ENCODE results near the gene HYKK. TPM values are rescaled to one million over a fixed set of nuclear protein-coding genes. Genes with fewer than 3 reads are reported as not detected.

The HYKK gene
- total and polyA plus RNA-seq, 10 of the 15 experiments (the other 5 are each of a cell fraction or from before 2014, with no cell fraction given), result 0.15 to 0.98 (median 0.49) TPM

GRCh38 chr15:78461171-78461888, 46.0 kb upstream of the HYKK start:
- no peaks in the 10 kb centered on the region for H3K27me3 ChIP-seq (replicated peaks in 1 of 2; ENCODE audit: control insufficient read depth in 2 of 2, insufficient read depth in 2 of 2, low read length in 1 of 2)
- TF ChIP-seq SUZ12 (IDR thresholded peaks at IDR 0.05; ENCODE audit: unreplicated experiment) (no peak), ASH2L (IDR thresholded peaks at IDR 0.05; ENCODE audit: borderline replicate concordance, low read depth) (no peak), WRNIP1 (IDR thresholded peaks at IDR 0.05; ENCODE audit: borderline replicate concordance, low read depth, low read length) (no peak), NBN (IDR thresholded peaks at IDR 0.05) (no peak), E2F4 (IDR thresholded peaks at IDR 0.05; ENCODE audit: low read depth, low read length) (no peak), BCL3 (IDR thresholded peaks at IDR 0.05; ENCODE audit: borderline replicate concordance, insufficient read depth, low read depth, low read length, poor library complexity, severe bottlenecking) (no peak), RAD51 (IDR thresholded peaks at IDR 0.05) (no peak), TCF12 (IDR thresholded peaks at IDR 0.05; ENCODE audit: low read depth, low read length) (no peak), NR2C2 (IDR thresholded peaks at IDR 0.05; ENCODE audit: borderline replicate concordance, control insufficient read depth, insufficient read length, low read depth) (no peak), MTA2 (IDR thresholded peaks at IDR 0.05; ENCODE audit: low read depth) (no peak)
- ChIA-PET POLR2A (interaction anchor here (1.7 to 2.2 kb wide), 2 partner anchors 24 to 79 kb away, joined by 7 to 9 read pairs; partner anchors contain the start of genes IREB2 and PSMA4), CTCF (interaction anchor here (0.5 to 1.8 kb wide), 5 partner anchors 11 to 152 kb away, joined by 3 to 5 read pairs (median 3); no protein-coding TSS in a partner anchor), RAD21 (ENCODE audit: unreplicated experiment) (interaction anchor here (2.3 kb wide), 1 partner anchor 11 kb away, joined by 8 read pairs; no protein-coding TSS in a partner anchor), SMC1A (ENCODE audit: uncharacterized antibody, unreplicated experiment) (interaction anchor here (0.6 to 1.1 kb wide), 3 partner anchors 11 to 24 kb away, joined by 3 to 4 read pairs (median 3); no protein-coding TSS in a partner anchor)
- DNase-seq (ENCODE audit: low read depth, low spot score), result no peak
- in situ Hi-C loops (cut with MboI) (no loop called here), intact Hi-C loops (cut with micrococcal nuclease; ENCODE audit: unreplicated experiment) (no loop called here)
- no peak overlapping the region for H3K9ac ChIP-seq (ENCODE audit: control insufficient read depth, insufficient read depth, low read length)
- 20% methylated on average over 3 of the region's 3 CpGs for WGBS (ENCODE audit: insufficient coverage, insufficient replicate concordance, low lambda C conversion rate, missing lambda C conversion rate)
- H3K36me3 ChIP-seq (ENCODE audit: control insufficient read depth in 2 of 2, insufficient read depth in 2 of 2, low read length in 1 of 2), result peaks cover 3 to 22% of the 10 kb centered on the region in 2 experiments
- no TSS peak for BruUV-seq (replicated peaks)
- no peak; the same call in 2 of the 3 replicates for ATAC-seq
- no peaks in the 10 kb centered on the region for H3K9me3 ChIP-seq (replicated peaks; ENCODE audit: control insufficient read depth, insufficient read depth, low read length)
- no peak overlapping the region for H2AFZ ChIP-seq (ENCODE audit: control insufficient read depth, low read depth, low read length)
- H3K27ac ChIP-seq (ENCODE audit: control insufficient read depth, insufficient read depth), result no peak overlapping the region
- 0 out of 2 replicates have a peak, but pooled peaks cover 3% of the 10 kb centered on the region for H3K4me1 ChIP-seq (ENCODE audit: control insufficient read depth, insufficient read depth, low read length)
- no peak overlapping the region for H3K4me2 ChIP-seq (ENCODE audit: control insufficient read depth, insufficient read depth)
- H3K4me3 ChIP-seq, result no peak overlapping the region
- no peaks in the 10 kb centered on the region for H4K20me1 ChIP-seq (ENCODE audit: control insufficient read depth, insufficient read depth)
- FAIRE-seq, result no peak
- peaks cover 44% of the 10 kb centered on the region for H3K79me2 ChIP-seq (ENCODE audit: control insufficient read depth, insufficient read depth, low read length)

All from GM12878 (cell line).